Neural progenitor cell (in vitro differentiated cells): Measurements from ENCODE around the gene THAP12. TPM values are rescaled to one million over a fixed set of nuclear protein-coding genes. Genes with fewer than 3 reads are reported as not detected.
A peak's percentile ranks its signal among the peaks of the same experiment; 100 is the strongest.

Experiments used
- DNase-seq: peaks from one replicate; pipeline ENCODE4 v3.0.0-alpha.2; 2016; ENCODE audit warnings: low spot score
- H2AFZ ChIP-seq: fragments of 200-600 bp; sonication (generic); replicated peaks from 2 replicates; pipeline ENCODE4 v1.6.1; 2016; ENCODE audit warnings: antibody characterized with exemption
- H3F3A ChIP-seq: fragments of 200-600 bp; sonication (generic); 2 replicates; pipeline ENCODE4 v1.6.1; 2016; ENCODE audit warnings: antibody characterized with exemption, low read depth
- H3K27ac ChIP-seq: fragments of 200-600 bp; sonication (generic); 2 replicates; pipeline ENCODE4 v1.5.1; 2016; ENCODE audit warnings: mild to moderate bottlenecking
- H3K27me3 ChIP-seq: fragments of 200-600 bp; sonication (generic); 2 replicates; pipeline ENCODE4 v1.6.1; 2016; ENCODE audit warnings: mild to moderate bottlenecking, moderate library complexity
- H3K36me3 ChIP-seq: fragments of 200-600 bp; sonication (generic); 2 replicates; pipeline ENCODE4 v1.5.1; 2016
- H3K4me1 ChIP-seq: fragments of 200-600 bp; sonication (generic); 2 replicates; pipeline ENCODE4 v1.6.1; 2016; ENCODE audit warnings: mixed run types
- H3K4me2 ChIP-seq: fragments of 200-600 bp; sonication (generic); 2 replicates; pipeline ENCODE4 v1.6.1; 2016
- H3K4me3 ChIP-seq: fragments of 200-600 bp; sonication (generic); 2 replicates; pipeline ENCODE4 v1.5.1; 2016
- H3K79me2 ChIP-seq: fragments of 200-600 bp; sonication (generic); 2 replicates; pipeline ENCODE4 v1.6.1; 2016; ENCODE audit warnings: low read depth
- H3K9ac ChIP-seq: fragments of 200-600 bp; sonication (generic); 2 replicates; pipeline ENCODE4 v1.6.1; 2016
- H3K9me3 ChIP-seq: fragments of 200-600 bp; sonication (generic); 2 replicates; pipeline ENCODE4 v1.5.1; 2016; ENCODE audit warnings: low read depth
- H4K20me1 ChIP-seq: fragments of 200-600 bp; sonication (generic); 2 replicates; pipeline ENCODE4 v1.6.1; 2016; ENCODE audit warnings: low read depth
- H3K27ac Mint-ChIP-seq: 3 replicates; pipeline ENCODE4 v1.8.0; 2021; ENCODE audit warnings: mixed read lengths
- H3K27me3 Mint-ChIP-seq: 2 replicates; pipeline ENCODE4 v1.8.0; 2022; ENCODE audit warnings: low read depth, mild to moderate bottlenecking, inconsistent platforms, moderate library complexity, mixed read lengths; ENCODE audit not compliant: insufficient read depth
- H3K36me3 Mint-ChIP-seq: 3 replicates; pipeline ENCODE4 v1.8.0; 2021; ENCODE audit warnings: mixed read lengths
- H3K4me1 Mint-ChIP-seq: 3 replicates; pipeline ENCODE4 v1.8.0; 2021; ENCODE audit warnings: mixed read lengths
- H3K4me3 Mint-ChIP-seq: 3 replicates; pipeline ENCODE4 v1.8.0; 2021; ENCODE audit warnings: mild to moderate bottlenecking, moderate library complexity, mixed read lengths
- H3K9me3 Mint-ChIP-seq: 3 replicates; pipeline ENCODE4 v1.8.0; 2020; ENCODE audit warnings: mixed read lengths
- EZH2 ChIP-seq: fragments of 200-600 bp; sonication (generic); IDR thresholded peaks from 2 replicates; pipeline ENCODE4 v1.6.1; 2017; ENCODE audit warnings: antibody characterized with exemption, mild to moderate bottlenecking, moderate library complexity
- EZH2phosphoT487 ChIP-seq: fragments of 200-600 bp; sonication (generic); IDR thresholded peaks from 2 replicates; pipeline ENCODE4 v1.6.1; 2017; ENCODE audit warnings: antibody characterized with exemption
- total RNA-seq: library from RNA; depleted of rRNA; stranded (reverse); fragments of >200 nt; gene quantifications from 2 replicates; pipeline ENCODE4 v1.2.3, GENCODE V29; 2015; ENCODE audit warnings: low replicate concordance
- TF ChIP-seq, protein P1 (sequence below): fragments of 200-600 bp; sonication (generic); IDR thresholded peaks from 2 replicates; pipeline ENCODE4 v1.5.1; 2017; ENCODE audit warnings: antibody characterized with exemption, mild to moderate bottlenecking

THAP12 gene
- total RNA-seq, 1 donor from 2014 or later = 112 TPM

DNA sequence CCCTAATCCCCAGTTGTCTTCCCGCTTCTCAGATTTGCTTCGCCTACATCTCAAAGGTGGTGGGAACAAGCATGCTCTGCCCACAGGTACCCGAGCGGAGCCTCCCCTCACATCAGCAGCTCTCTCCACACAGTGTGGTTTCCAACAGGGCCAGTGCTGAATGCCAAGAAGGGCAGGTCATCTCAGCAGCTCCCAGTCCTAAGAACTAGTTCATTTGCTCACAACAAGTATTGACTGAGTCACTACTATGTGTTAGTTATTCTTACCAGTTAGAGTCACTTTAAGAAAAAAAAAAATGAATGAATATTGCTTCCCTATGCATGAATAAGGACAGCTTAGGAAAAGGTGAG is 66.2 kb downstream of the THAP12 start:
- Histone ChIP-seq H3K79me2 (no peaks in the 10 kb centered on the region), H3K9me3 (no peaks in the 10 kb centered on the region), H3K4me3 (no peak overlapping the region), H3K4me1 (peaks cover 6% of the 10 kb centered on the region), H3K27me3 (peaks cover 17% of the 10 kb centered on the region), H4K20me1 (no peaks in the 10 kb centered on the region), H2AFZ (no peak overlapping the region), H3F3A (no peaks in the 10 kb centered on the region), H3K36me3 (no peaks in the 10 kb centered on the region), H3K27ac (no peak overlapping the region), H3K4me2 (no peak overlapping the region), H3K9ac (no peak overlapping the region)
- no peaks in the 10 kb centered on the region for H3K36me3 Mint-ChIP-seq
- no peak overlapping the region for H3K27ac Mint-ChIP-seq
- no peak for DNase-seq
- TF ChIP-seq EZH2 (no peak), EZH2phosphoT487 (no peak)
- TF ChIP-seq, protein P1, sequence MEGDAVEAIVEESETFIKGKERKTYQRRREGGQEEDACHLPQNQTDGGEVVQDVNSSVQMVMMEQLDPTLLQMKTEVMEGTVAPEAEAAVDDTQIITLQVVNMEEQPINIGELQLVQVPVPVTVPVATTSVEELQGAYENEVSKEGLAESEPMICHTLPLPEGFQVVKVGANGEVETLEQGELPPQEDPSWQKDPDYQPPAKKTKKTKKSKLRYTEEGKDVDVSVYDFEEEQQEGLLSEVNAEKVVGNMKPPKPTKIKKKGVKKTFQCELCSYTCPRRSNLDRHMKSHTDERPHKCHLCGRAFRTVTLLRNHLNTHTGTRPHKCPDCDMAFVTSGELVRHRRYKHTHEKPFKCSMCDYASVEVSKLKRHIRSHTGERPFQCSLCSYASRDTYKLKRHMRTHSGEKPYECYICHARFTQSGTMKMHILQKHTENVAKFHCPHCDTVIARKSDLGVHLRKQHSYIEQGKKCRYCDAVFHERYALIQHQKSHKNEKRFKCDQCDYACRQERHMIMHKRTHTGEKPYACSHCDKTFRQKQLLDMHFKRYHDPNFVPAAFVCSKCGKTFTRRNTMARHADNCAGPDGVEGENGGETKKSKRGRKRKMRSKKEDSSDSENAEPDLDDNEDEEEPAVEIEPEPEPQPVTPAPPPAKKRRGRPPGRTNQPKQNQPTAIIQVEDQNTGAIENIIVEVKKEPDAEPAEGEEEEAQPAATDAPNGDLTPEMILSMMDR = no peak
- peaks cover 13% of the 10 kb centered on the region for H3K27me3 Mint-ChIP-seq
- H3K4me1 Mint-ChIP-seq = peaks cover 9% of the 10 kb centered on the region
- no peak overlapping the region for H3K4me3 Mint-ChIP-seq
- H3K9me3 Mint-ChIP-seq = no peaks in the 10 kb centered on the region

- H3K9ac ChIP-seq = no peak overlapping the region
- H3K36me3 Mint-ChIP-seq = no peaks in the 10 kb centered on the region
- H3K9me3 ChIP-seq = no peaks in the 10 kb centered on the region
- no peaks in the 10 kb centered on the region for H3K79me2 ChIP-seq
- H3K27ac ChIP-seq = no peak overlapping the region
- H3K4me1 ChIP-seq = peaks cover 6% of the 10 kb centered on the region
- H3K9me3 Mint-ChIP-seq = no peaks in the 10 kb centered on the region
- peak; percentile 53 for DNase-seq
- H3K36me3 ChIP-seq = no peaks in the 10 kb centered on the region
- H3F3A ChIP-seq = no peaks in the 10 kb centered on the region
- TF ChIP-seq EZH2 = no peak
- TF ChIP-seq, protein P1 = no peak
- no peak for TF ChIP-seq EZH2phosphoT487
- peak overlapping the region; percentile 87 for H3K27ac Mint-ChIP-seq
- no peak overlapping the region for H3K4me3 Mint-ChIP-seq
- peaks cover 11% of the 10 kb centered on the region for H3K27me3 ChIP-seq
- peaks cover 12% of the 10 kb centered on the region for H3K4me1 Mint-ChIP-seq
- H2AFZ ChIP-seq = peak overlapping the region; percentile 83
- no peak overlapping the region for H3K4me3 ChIP-seq
- no peaks in the 10 kb centered on the region for H4K20me1 ChIP-seq
- no peak overlapping the region for H3K4me2 ChIP-seq
- H3K27me3 Mint-ChIP-seq = peaks cover 16% of the 10 kb centered on the region
These were observed 66.8 kb downstream of the THAP12 start for GRCh38 chr11:76313913-76314740.

- Mint-ChIP-seq H3K36me3 (no peaks in the 10 kb centered on the region), H3K4me1 (peaks cover 14% of the 10 kb centered on the region), H3K27me3 (peaks cover 18% of the 10 kb centered on the region), H3K4me3 (no peak overlapping the region), H3K9me3 (no peaks in the 10 kb centered on the region), H3K27ac (no peak overlapping the region)
- Histone ChIP-seq H3K4me3 (no peak overlapping the region), H3K4me1 (peaks cover 10% of the 10 kb centered on the region), H3K9ac (no peak overlapping the region), H3K27me3 (peaks cover 9% of the 10 kb centered on the region), H3K4me2 (no peak overlapping the region), H3K79me2 (no peaks in the 10 kb centered on the region), H3K9me3 (no peaks in the 10 kb centered on the region), H4K20me1 (no peaks in the 10 kb centered on the region), H3K36me3 (no peaks in the 10 kb centered on the region), H3K27ac (no peak overlapping the region), H2AFZ (no peak overlapping the region), H3F3A (no peaks in the 10 kb centered on the region)
- no peak for DNase-seq
- TF ChIP-seq, protein P1 = no peak
- TF ChIP-seq EZH2phosphoT487 = no peak
- no peak for TF ChIP-seq EZH2
These were observed 67.7 kb downstream of the THAP12 start for GRCh38 chr11:76313271-76313670.
